ENCODE results near the gene RPUSD3.

GRCh38 chr3:9834520-9835380 is 9.1 kb downstream of the RPUSD3 start:
- no peak for TF ChIP-seq CTCF (IDR thresholded peaks at IDR 0.05)
- no peak for TF ChIP-seq POLR2A (IDR thresholded peaks at IDR 0.05)

Data from uterus (tissue), 2 donors.